IPS-18c (cell line): ENCODE results near the gene CD2AP.

ENCODE experiments used
- H3K4me3 ChIP-seq: 2 replicates; pipeline ENCODE4 v1.7.0; 2013; ENCODE audit warnings: low read depth, mild to moderate bottlenecking, low read length, moderate library complexity; ENCODE audit not compliant: insufficient read depth
- H3K9me3 ChIP-seq: one replicate; pipeline ENCODE4 v1.6.1; 2013; ENCODE audit warnings: mild to moderate bottlenecking, low read length, moderate library complexity; ENCODE audit not compliant: control insufficient read depth, insufficient read depth

The CD2AP gene

GRCh38 chr6:47579040-47579439 is 101.5 kb downstream of the CD2AP start:
- H3K9me3 ChIP-seq: no peaks in the 10 kb centered on the region

GRCh38 chr6:47581591-47581990 is 104.0 kb downstream of the CD2AP start:
- no peaks in the 10 kb centered on the region for H3K9me3 ChIP-seq
- no peak overlapping the region for H3K4me3 ChIP-seq

More at GRCh38 chr6:47579040-47579439, 101.5 kb downstream of the CD2AP start:
- H3K4me3 ChIP-seq: no peak overlapping the region

GRCh38 chr6:47587493-47587892 is 109.9 kb downstream of the CD2AP start:
- H3K9me3 ChIP-seq: no peaks in the 10 kb centered on the region

DNA sequence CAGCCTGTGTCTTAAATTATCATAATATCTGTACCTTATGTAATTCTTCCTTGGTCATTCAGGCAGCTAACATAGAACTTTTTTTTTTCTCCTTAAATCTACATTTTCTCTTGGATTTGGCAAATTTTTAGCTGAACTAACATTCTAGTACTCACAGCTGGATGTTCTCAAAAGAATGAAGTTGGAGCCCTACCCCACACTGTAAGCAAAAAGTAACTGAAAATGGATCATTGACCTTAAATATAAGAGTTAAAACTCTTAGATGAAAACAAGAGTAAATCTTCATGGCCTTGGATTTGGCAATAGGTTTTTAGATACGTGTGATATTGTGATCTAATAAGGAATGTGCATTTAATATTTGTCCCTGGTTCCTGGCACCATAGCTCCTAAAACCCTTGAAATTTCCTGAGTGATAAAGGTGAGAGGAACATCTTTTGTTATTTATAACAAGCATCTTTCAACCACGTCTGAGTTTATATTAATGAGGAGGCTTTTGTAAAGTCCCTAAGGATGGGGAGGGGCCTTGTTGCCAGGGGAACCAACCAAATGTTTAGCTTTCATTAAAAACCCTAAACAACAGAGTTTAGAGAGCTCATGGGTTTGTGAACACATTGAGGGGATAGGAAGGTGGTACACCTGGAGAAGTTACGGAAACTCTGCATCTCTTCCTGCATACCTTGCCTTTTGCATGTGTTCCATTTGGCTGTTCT is 114.7 kb downstream of the CD2AP start:
- Histone ChIP-seq H3K9me3 (no peaks in the 10 kb centered on the region), H3K4me3 (no peak overlapping the region)

More at GRCh38 chr6:47587493-47587892, 109.9 kb downstream of the CD2AP start:
- H3K4me3 ChIP-seq: no peak overlapping the region

- H3K9me3 ChIP-seq: no peaks in the 10 kb centered on the region
- no peak overlapping the region for H3K4me3 ChIP-seq
Measured at GRCh38 chr6:47593979-47594378, 116.4 kb downstream of the CD2AP start.

DNA sequence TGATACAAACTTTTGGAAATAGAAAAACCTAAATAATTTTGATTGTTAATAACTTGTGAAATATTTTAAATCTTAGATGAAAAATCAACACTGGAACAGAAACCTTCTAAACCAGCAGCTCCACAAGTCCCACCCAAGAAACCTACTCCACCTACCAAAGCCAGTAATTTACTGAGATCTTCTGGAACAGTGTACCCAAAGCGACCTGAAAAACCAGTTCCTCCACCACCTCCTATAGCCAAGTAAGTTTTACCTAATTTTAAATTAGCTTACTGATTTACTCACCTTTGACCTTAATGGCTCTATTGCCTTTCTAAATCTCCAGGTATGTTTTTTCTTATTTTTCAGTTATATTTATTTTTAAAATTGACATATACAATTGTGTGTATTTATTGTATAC is 118.2 kb downstream of the CD2AP start:
- Histone ChIP-seq H3K4me3 (no peak overlapping the region), H3K9me3 (no peaks in the 10 kb centered on the region)

DNA sequence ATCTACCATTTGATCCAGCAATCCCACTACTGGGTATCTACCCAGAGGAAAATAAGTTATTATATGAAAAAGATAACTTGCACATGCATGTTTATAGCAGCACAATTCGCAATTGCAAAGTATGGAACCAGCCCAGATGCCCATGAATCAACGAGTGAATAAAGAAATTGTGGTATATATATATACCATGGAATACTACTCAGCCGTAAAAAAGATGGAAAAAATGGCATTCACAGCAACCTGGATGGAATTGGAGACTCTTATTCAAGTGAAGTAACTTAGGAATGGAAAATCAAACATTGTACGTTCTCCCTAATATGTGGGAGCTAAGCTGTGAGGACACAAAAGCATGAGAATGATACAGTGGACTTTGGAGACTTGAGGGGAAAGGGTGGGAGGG is 120.8 kb downstream of the CD2AP start:
- no peak overlapping the region for H3K4me3 ChIP-seq

DNA sequence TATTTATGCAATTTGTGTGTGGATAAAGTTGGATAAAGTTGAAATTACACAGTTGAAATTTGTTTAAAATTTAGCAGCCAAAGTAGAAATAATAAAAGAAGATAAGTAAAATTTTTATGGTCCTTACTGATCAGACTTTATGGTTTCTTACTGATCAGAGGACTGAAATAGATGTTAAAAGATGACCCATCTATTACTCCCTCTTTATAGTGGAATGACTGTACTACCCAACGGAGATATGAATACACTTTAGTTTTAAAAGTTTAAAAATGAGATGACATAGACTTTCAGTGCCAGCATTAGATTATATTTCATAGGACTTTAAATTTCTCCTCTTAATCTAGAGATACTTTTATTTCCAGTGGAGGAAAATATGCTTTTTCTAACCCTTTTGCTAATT is 121.9 kb downstream of the CD2AP start:
- Histone ChIP-seq H3K4me3 (no peak overlapping the region), H3K9me3 (no peaks in the 10 kb centered on the region)

More for the DNA sequence above, 120.8 kb downstream of the CD2AP start:
- H3K9me3 ChIP-seq: no peaks in the 10 kb centered on the region

- Histone ChIP-seq H3K9me3 (no peaks in the 10 kb centered on the region), H3K4me3 (no peak overlapping the region)
Measured at GRCh38 chr6:47603227-47603626, 125.6 kb downstream of the CD2AP start.

GRCh38 chr6:47603995-47604394 is 126.4 kb downstream of the CD2AP start:
- Histone ChIP-seq H3K9me3 (no peaks in the 10 kb centered on the region), H3K4me3 (no peak overlapping the region)

GRCh38 chr6:47621838-47622449 is 144.4 kb downstream of the CD2AP start:
- H3K9me3 ChIP-seq: no peaks in the 10 kb centered on the region
- no peak overlapping the region for H3K4me3 ChIP-seq

- Histone ChIP-seq H3K4me3 (no peak overlapping the region), H3K9me3 (no peaks in the 10 kb centered on the region)
Measured at GRCh38 chr6:47626782-47627181, 149.2 kb downstream of the CD2AP start.

GRCh38 chr6:47628448-47629272 is 151.1 kb downstream of the CD2AP start:
- no peaks in the 10 kb centered on the region for H3K9me3 ChIP-seq

GRCh38 chr6:47629954-47630353 is 152.4 kb downstream of the CD2AP start:
- Histone ChIP-seq H3K9me3 (no peaks in the 10 kb centered on the region), H3K4me3 (no peak overlapping the region)

More at GRCh38 chr6:47628448-47629272, 151.1 kb downstream of the CD2AP start:
- H3K4me3 ChIP-seq: no peak overlapping the region

DNA sequence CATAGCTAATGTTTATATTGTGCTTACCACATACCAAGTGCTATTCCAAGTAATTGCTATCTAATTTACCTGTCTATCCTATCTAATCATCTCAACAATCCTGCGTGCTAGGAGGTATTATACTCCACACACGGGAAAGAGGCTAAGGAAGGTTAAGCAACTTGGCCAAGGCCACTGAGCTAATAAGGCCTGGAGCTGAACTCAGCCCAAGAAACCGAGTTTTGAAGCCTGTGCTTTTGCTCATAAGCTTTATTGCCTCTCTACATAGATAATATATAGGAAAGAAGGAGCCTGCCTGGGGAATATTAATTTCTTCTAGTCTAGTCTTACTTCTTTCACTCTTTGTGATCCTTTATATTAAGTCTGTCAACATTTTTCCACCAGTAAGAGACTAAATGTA is 153.0 kb downstream of the CD2AP start:
- no peak overlapping the region for H3K4me3 ChIP-seq
- peaks cover 2% of the 10 kb centered on the region for H3K9me3 ChIP-seq

GRCh38 chr6:47631269-47631772 is 153.7 kb downstream of the CD2AP start:
- peaks cover 2% of the 10 kb centered on the region for H3K9me3 ChIP-seq
- H3K4me3 ChIP-seq: no peak overlapping the region

DNA sequence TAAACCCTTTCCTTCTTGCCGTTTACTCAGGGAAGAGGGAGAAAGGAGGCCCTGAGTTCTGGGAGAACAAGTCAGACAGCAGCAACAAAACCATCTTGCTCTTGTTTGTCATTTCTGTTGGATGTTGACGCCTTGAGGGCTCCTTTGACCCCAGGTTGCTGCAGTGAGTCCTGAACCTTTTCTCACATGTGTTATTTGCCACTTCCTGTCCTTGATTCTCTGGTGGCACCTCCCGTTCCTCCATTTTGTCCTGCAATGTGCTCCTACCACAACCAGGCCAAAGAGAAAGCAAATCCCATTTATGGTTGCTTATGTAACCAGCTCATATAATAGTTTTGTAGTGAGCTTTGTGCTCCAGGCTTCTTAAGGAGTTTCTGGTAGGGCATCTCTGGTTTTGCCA is 154.2 kb downstream of the CD2AP start:
- Histone ChIP-seq H3K9me3 (peaks cover 2% of the 10 kb centered on the region), H3K4me3 (no peak overlapping the region)

- Histone ChIP-seq H3K9me3 (peaks cover 2% of the 10 kb centered on the region), H3K4me3 (no peak overlapping the region)
Measured at GRCh38 chr6:47633141-47633540, 155.6 kb downstream of the CD2AP start.
